Trophoblast cell (in vitro differentiated cells and primary cell): Measurements from ENCODE around the gene ZNF574.

Source experiments
- DNase-seq, 2 donors: peaks; one replicate each; pipeline ENCODE4 v3.0.0-alpha.2; 2016
- H2AFZ ChIP-seq: 2 replicates; pipeline ENCODE4 v1.6.1; 2013; ENCODE audit warnings: low read length, moderate library complexity, mild to moderate bottlenecking; ENCODE audit not compliant: insufficient read depth, poor library complexity
- H2AK5ac ChIP-seq: 2 replicates; pipeline ENCODE4 v1.6.1; 2013; ENCODE audit warnings: mild to moderate bottlenecking, low read length
- H2BK120ac ChIP-seq: 2 replicates; pipeline ENCODE4 v1.6.1; 2013; ENCODE audit warnings: low read length, mild to moderate bottlenecking, moderate library complexity; ENCODE audit not compliant: insufficient read depth, poor library complexity
- H2BK12ac ChIP-seq: 2 replicates; pipeline ENCODE4 v1.6.1; 2013; ENCODE audit warnings: mild to moderate bottlenecking, low read length, moderate library complexity
- H2BK5ac ChIP-seq: 2 replicates; pipeline ENCODE4 v1.6.1; 2013; ENCODE audit warnings: low read length, low read depth, moderate library complexity, mild to moderate bottlenecking; ENCODE audit not compliant: poor library complexity
- H3K14ac ChIP-seq: 2 replicates; pipeline ENCODE4 v1.6.1; 2013; ENCODE audit warnings: mild to moderate bottlenecking, low read length
- H3K18ac ChIP-seq: 2 replicates; pipeline ENCODE4 v1.6.1; 2013; ENCODE audit warnings: mild to moderate bottlenecking, low read length
- H3K23ac ChIP-seq: 2 replicates; pipeline ENCODE4 v1.6.1; 2013; ENCODE audit warnings: low read length
- H3K27ac ChIP-seq: 2 replicates; pipeline ENCODE4 v1.5.1; 2013; ENCODE audit warnings: low read depth, mild to moderate bottlenecking, inconsistent platforms, low read length, moderate library complexity
- H3K27me3 ChIP-seq: 2 replicates; pipeline ENCODE4 v1.6.1; 2013; ENCODE audit warnings: inconsistent platforms, mild to moderate bottlenecking, low read length, moderate library complexity; ENCODE audit not compliant: insufficient read depth
- H3K36me3 ChIP-seq, 2 experiments: 1 replicate in 1 of 2; 2 replicates in 1 of 2; pipeline ENCODE4 v1.6.1; 2013; ENCODE audit warnings: low read length in 2 of 2, mild to moderate bottlenecking in 2 of 2, moderate library complexity in 1 of 2; ENCODE audit not compliant: insufficient read depth in 2 of 2, control insufficient read depth in 1 of 2
- H3K4ac ChIP-seq: 2 replicates; pipeline ENCODE4 v1.6.1; 2013; ENCODE audit warnings: low read depth, mild to moderate bottlenecking, low read length, moderate library complexity
- H3K4me1 ChIP-seq, 2 experiments: 1 replicate in 1 of 2; 2 replicates in 1 of 2; pipeline ENCODE4 v1.6.1; 2013; ENCODE audit warnings: low read length in 2 of 2, mild to moderate bottlenecking in 2 of 2, moderate library complexity in 1 of 2; ENCODE audit not compliant: insufficient read depth in 2 of 2, control insufficient read depth in 1 of 2
- H3K4me2 ChIP-seq: 2 replicates; pipeline ENCODE4 v1.6.1; 2013; ENCODE audit warnings: inconsistent platforms, mild to moderate bottlenecking, low read length, moderate library complexity
- H3K4me3 ChIP-seq: 2 replicates; pipeline ENCODE4 v1.5.1; 2013; ENCODE audit warnings: mild to moderate bottlenecking, low read depth, low read length, inconsistent platforms
- H3K79me1 ChIP-seq: one replicate; pipeline ENCODE4 v1.6.1; 2013; ENCODE audit warnings: low read length
- H3K79me2 ChIP-seq: 2 replicates; pipeline ENCODE4 v1.6.1; 2013; ENCODE audit warnings: low read length, mild to moderate bottlenecking; ENCODE audit not compliant: control insufficient read depth, insufficient read depth, poor library complexity
- H3K9ac ChIP-seq: 2 replicates; pipeline ENCODE4 v1.6.1; 2013; ENCODE audit warnings: mild to moderate bottlenecking, low read length
- H3K9me3 ChIP-seq: 2 replicates; pipeline ENCODE4 v1.6.1; 2013; ENCODE audit warnings: low read depth, mild to moderate bottlenecking, control low read depth, inconsistent platforms, low read length; ENCODE audit not compliant: insufficient read depth
- H4K12ac ChIP-seq: 2 replicates; pipeline ENCODE4 v1.6.1; 2013; ENCODE audit warnings: low read depth, mild to moderate bottlenecking, low read length, moderate library complexity
- H4K8ac ChIP-seq: 2 replicates; pipeline ENCODE4 v1.6.1; 2013; ENCODE audit warnings: low read depth, mild to moderate bottlenecking, low read length, moderate library complexity
- H4K91ac ChIP-seq: one replicate; pipeline ENCODE4 v1.6.1; 2013; ENCODE audit warnings: low read depth, mild to moderate bottlenecking, low read length, moderate library complexity
- WGBS: extraction: QIAGEN DNeasy Blood & Tissue Kit; methylation state at CpG from one replicate; pipeline ENCODE4 v1.1.7; 2013; ENCODE audit warnings: missing lambda C conversion rate; ENCODE audit not compliant: insufficient read length, insufficient coverage; ENCODE audit errors: extremely low coverage; 5-methylcytosine and 5-hydroxymethylcytosine counted together

ZNF574 gene

GRCh38 chr19:42079276-42079669, 3.3 kb downstream of the ZNF574 start:
- Histone ChIP-seq H3K4me3 (no peak overlapping the region), H3K79me2 (peaks cover 17% of the 10 kb centered on the region)
- no CpG with 5 or more reads among the region's 16 CpGs for WGBS

DNA sequence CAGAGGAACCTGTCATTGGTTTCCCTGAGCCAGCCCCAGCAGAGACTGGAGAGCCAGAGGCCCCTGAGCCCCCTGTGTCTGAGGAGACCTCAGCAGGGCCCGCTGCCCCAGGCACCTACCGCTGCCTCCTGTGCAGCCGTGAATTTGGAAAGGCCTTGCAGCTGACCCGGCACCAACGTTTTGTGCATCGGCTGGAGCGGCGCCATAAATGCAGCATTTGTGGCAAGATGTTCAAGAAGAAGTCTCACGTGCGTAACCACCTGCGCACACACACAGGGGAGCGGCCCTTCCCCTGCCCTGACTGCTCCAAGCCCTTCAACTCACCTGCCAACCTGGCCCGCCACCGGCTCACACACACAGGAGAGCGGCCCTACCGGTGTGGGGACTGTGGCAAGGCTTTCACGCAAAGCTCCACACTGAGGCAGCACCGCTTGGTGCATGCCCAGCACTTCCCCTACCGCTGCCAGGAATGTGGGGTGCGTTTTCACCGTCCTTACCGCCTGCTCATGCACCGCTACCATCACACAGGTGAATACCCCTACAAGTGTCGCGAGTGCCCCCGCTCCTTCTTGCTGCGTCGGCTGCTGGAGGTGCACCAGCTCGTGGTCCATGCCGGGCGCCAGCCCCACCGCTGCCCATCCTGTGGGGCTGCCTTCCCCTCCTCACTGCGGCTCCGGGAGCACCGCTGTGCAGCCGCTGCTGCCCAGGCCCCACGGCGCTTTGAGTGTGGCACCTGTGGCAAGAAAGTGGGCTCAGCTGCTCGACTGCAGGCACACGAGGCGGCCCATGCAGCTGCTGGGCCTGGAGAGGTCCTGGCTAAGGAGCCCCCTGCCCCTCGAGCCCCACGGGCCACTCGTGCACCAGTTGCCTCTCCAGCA, 4.2 kb downstream of the ZNF574 start:
- no peak overlapping the region for H3K27ac ChIP-seq
- H4K12ac ChIP-seq: no peak overlapping the region
- no peak overlapping the region for H2BK5ac ChIP-seq
- DNase-seq: no peak
- peaks cover 17% of the 10 kb centered on the region for H3K79me2 ChIP-seq
- H3K14ac ChIP-seq: no peak overlapping the region
- peaks cover 10% of the 10 kb centered on the region for H3K79me1 ChIP-seq
- H3K23ac ChIP-seq: no peak overlapping the region
- no peak overlapping the region for H3K4ac ChIP-seq
- WGBS: no CpG with 5 or more reads among the region's 44 CpGs
- no peak overlapping the region for H3K18ac ChIP-seq
- no peak overlapping the region for H3K4me2 ChIP-seq
- H2BK12ac ChIP-seq: no peak overlapping the region
- H2AK5ac ChIP-seq: no peak overlapping the region
- H3K4me1 ChIP-seq: peaks cover 4 to 13% of the 10 kb centered on the region in 2 experiments
- no peak overlapping the region for H4K8ac ChIP-seq
- no peak overlapping the region for H4K91ac ChIP-seq
- H3K9ac ChIP-seq: no peak overlapping the region
- peaks cover 3% of the 10 kb centered on the region for H3K9me3 ChIP-seq
- peak overlapping the region; percentile 27 for H3K4me3 ChIP-seq
- no peaks in the 10 kb centered on the region for H3K27me3 ChIP-seq
- H2AFZ ChIP-seq: no peak overlapping the region
- H3K36me3 ChIP-seq: peaks cover 33 to 42% of the 10 kb centered on the region in 2 experiments
- no peak overlapping the region for H2BK120ac ChIP-seq

More at GRCh38 chr19:42079276-42079669, 3.3 kb downstream of the ZNF574 start:
- Histone ChIP-seq H3K18ac (no peak overlapping the region), H3K4me1 (peaks cover 6 to 16% of the 10 kb centered on the region in 2 experiments), H4K12ac (no peak overlapping the region), H3K9me3 (peaks cover 3% of the 10 kb centered on the region), H2BK120ac (no peak overlapping the region), H3K23ac (no peak overlapping the region), H3K27ac (no peak overlapping the region), H2AFZ (no peak overlapping the region), H3K27me3 (no peaks in the 10 kb centered on the region), H3K4me2 (no peak overlapping the region), H2AK5ac (no peak overlapping the region), H4K91ac (no peak overlapping the region), H4K8ac (no peak overlapping the region), H3K9ac (no peak overlapping the region), H3K36me3 (peaks cover 33 to 42% of the 10 kb centered on the region in 2 experiments), H2BK12ac (no peak overlapping the region), H2BK5ac (no peak overlapping the region), H3K4ac (no peak overlapping the region), H3K14ac (no peak overlapping the region), H3K79me1 (peaks cover 12% of the 10 kb centered on the region)
- peak in 1 of 2 donors; percentile 6 for DNase-seq

DNA sequence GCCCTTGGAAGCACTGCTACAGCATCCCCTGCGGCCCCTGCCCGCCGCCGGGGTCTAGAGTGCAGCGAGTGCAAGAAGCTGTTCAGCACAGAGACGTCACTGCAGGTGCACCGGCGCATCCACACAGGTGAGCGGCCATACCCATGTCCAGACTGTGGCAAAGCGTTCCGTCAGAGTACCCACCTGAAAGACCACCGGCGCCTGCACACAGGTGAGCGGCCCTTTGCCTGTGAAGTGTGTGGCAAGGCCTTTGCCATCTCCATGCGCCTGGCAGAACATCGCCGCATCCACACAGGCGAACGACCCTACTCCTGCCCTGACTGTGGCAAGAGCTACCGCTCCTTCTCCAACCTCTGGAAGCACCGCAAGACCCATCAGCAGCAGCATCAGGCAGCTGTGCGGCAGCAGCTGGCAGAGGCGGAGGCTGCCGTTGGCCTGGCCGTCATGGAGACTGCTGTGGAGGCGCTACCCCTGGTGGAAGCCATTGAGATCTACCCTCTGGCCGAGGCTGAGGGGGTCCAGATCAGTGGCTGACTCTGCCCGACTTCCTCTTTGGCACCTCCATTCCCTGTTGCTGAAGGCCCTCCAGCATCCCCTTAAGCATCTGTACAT, 4.9 kb downstream of the ZNF574 start:
- H3K4ac ChIP-seq: no peak overlapping the region
- no peak overlapping the region for H3K9ac ChIP-seq
- H3K18ac ChIP-seq: no peak overlapping the region
- peaks cover 6% of the 10 kb centered on the region for H3K79me1 ChIP-seq
- no peak overlapping the region for H4K8ac ChIP-seq
- no peak overlapping the region for H2AFZ ChIP-seq
- H3K4me2 ChIP-seq: no peak overlapping the region
- H2BK12ac ChIP-seq: no peak overlapping the region
- no peak overlapping the region for H3K14ac ChIP-seq
- peaks cover 14% of the 10 kb centered on the region for H3K79me2 ChIP-seq
- no peak overlapping the region for H3K4me3 ChIP-seq
- no peak overlapping the region for H4K12ac ChIP-seq
- peaks cover 3 to 11% of the 10 kb centered on the region in 2 experiments for H3K4me1 ChIP-seq
- no peak overlapping the region for H3K23ac ChIP-seq
- no peaks in the 10 kb centered on the region for H3K27me3 ChIP-seq
- no peak overlapping the region for H2BK120ac ChIP-seq
- H3K27ac ChIP-seq: no peak overlapping the region
- H3K9me3 ChIP-seq: peaks cover 3% of the 10 kb centered on the region
- no peak overlapping the region for H4K91ac ChIP-seq
- peaks cover 33 to 42% of the 10 kb centered on the region in 2 experiments for H3K36me3 ChIP-seq
- WGBS: no CpG with 5 or more reads among the region's 28 CpGs
- H2BK5ac ChIP-seq: no peak overlapping the region
- no peak overlapping the region for H2AK5ac ChIP-seq
- DNase-seq: no peak

DNA sequence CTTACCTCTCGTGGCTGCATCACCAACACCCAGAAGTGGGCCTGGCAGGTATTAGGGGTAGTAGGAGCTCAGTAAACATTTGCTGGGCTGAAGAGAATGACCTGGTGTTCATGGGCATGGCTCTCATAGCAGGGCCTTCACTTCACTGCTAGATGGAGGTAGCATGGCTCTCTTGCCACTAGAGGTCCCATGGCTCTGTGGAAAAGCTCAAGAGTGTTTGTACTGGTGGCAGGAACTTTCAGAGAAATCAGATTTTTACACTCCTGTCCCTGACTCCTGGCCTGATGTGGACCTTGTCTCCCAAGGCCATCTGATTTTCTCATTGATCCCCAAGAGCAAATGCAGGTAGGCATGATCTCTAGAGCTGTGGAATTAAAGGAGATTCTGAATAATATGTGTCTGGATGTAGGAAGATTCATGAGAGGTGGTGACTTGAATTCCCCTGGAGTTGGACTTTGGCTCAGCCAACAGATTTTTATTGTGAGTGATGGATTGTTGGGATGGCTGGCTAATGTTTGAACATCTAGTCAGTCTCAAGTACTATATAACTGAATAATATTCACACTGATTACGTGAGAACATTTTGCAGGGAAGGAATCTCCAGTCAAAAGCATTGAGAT, 5.7 kb downstream of the ZNF574 start:
- no peak overlapping the region for H3K14ac ChIP-seq
- peaks cover 33 to 42% of the 10 kb centered on the region in 2 experiments for H3K36me3 ChIP-seq
- H3K9me3 ChIP-seq: peaks cover 3% of the 10 kb centered on the region
- no peak overlapping the region for H3K4me2 ChIP-seq
- no peak overlapping the region for H2AK5ac ChIP-seq
- no peak overlapping the region for H4K8ac ChIP-seq
- no peak overlapping the region for H3K9ac ChIP-seq
- H2BK5ac ChIP-seq: no peak overlapping the region
- H3K23ac ChIP-seq: no peak overlapping the region
- no peak overlapping the region for H3K4ac ChIP-seq
- no peaks in the 10 kb centered on the region for H3K27me3 ChIP-seq
- WGBS: no CpG with 5 or more reads among the region's 2 CpGs
- H3K4me1 ChIP-seq: peaks cover 3 to 11% of the 10 kb centered on the region in 2 experiments
- H3K4me3 ChIP-seq: no peak overlapping the region
- H4K91ac ChIP-seq: no peak overlapping the region
- H3K79me1 ChIP-seq: no peaks in the 10 kb centered on the region
- no peak overlapping the region for H3K27ac ChIP-seq
- DNase-seq: peak in 1 of 2 donors; percentile 59
- no peak overlapping the region for H2BK120ac ChIP-seq
- peaks cover 7% of the 10 kb centered on the region for H3K79me2 ChIP-seq
- H3K18ac ChIP-seq: no peak overlapping the region
- no peak overlapping the region for H2AFZ ChIP-seq
- no peak overlapping the region for H2BK12ac ChIP-seq
- no peak overlapping the region for H4K12ac ChIP-seq
